Measurements from ENCODE around the gene WWOX. TPM values are rescaled to one million over a fixed set of nuclear protein-coding genes. Genes with fewer than 3 reads are reported as not detected.

The WWOX gene
- total and polyA plus RNA-seq, 2 donors (not counting 1 experiment from before 2014, with no cell fraction given): 10.5 to 42.3 TPM

DNA sequence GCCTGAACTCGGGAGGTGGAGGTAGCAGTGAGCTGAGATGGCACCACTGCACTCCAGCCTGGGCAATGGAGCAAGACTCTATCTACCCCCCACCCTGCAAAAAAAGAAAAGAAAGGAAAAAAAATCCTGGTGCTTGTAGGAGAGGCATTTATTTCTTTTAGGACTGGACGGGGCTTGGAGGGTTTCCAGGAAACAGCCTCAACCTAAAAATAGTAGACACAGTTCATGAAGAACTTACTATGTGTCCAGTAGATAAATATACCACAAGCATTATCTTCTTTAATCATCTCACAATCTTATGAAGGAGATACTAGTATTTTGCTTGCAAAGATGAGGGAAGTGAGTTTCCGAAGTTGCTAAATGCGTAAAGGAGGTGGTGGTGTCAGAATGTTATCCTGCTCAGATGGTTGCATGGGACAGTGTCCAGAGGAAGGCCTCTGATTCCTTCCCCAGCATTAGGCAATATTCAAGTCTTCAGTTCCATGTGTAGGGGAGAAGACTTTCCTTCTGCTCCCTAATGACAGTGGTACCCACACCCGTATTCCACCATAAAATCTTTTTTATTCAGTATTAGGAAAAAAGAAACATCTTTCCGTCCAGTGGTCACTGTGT is 263.2 kb downstream of the WWOX start:
- Histone ChIP-seq H3K36me3 (replicated peaks in 1 of 2; ENCODE audit: control extremely low read depth in 1 of 2, control insufficient read depth in 1 of 2, extremely low read depth in 1 of 2, insufficient read depth in 2 of 2, low read length in 1 of 2) (no peaks in the 10 kb centered on the region), H3K4me2 (replicated peaks; ENCODE audit: low read depth, low read length, poor library complexity, severe bottlenecking) (no peak overlapping the region), H2AFZ (ENCODE audit: insufficient read depth, low read depth, low read length, poor library complexity, severe bottlenecking) (no peak overlapping the region), H3K4me3 (ENCODE audit: control extremely low read depth in 1 of 5, extremely low read depth in 1 of 5, insufficient read depth in 1 of 5, low read depth in 2 of 5, low read length in 4 of 5) (no peak overlapping the region), H3K9ac (ENCODE audit: low read length) (no peak overlapping the region), H3K27me3 (replicated peaks in 1 of 4; ENCODE audit: control extremely low read depth in 1 of 4, control insufficient read depth in 3 of 4, insufficient read depth in 4 of 4, low read length in 3 of 4) (no peaks in the 10 kb centered on the region), H4K20me1 (ENCODE audit: control insufficient read depth, insufficient read depth, low read length, poor library complexity, severe bottlenecking) (no peaks in the 10 kb centered on the region), H3K79me2 (ENCODE audit: control insufficient read depth, insufficient read depth, low read length) (no peaks in the 10 kb centered on the region), H3K9me3 (ENCODE audit: control extremely low read depth in 1 of 3, control insufficient read depth in 2 of 3, insufficient read depth in 1 of 3, low read length in 2 of 3) (no peaks in the 10 kb centered on the region), H3K4me1 (ENCODE audit: control insufficient read depth in 2 of 2, insufficient read depth in 2 of 2, low read length in 2 of 2) (no peaks in the 10 kb centered on the region), H3K27ac (ENCODE audit: low read length in 2 of 2) (no peak overlapping the region)
- Mint-ChIP-seq H3K4me3 (no peak overlapping the region), H3K4me1 (no peaks in the 10 kb centered on the region), H3K27me3 (no peaks in the 10 kb centered on the region), H3K27ac (no peak overlapping the region), H3K9me3 (ENCODE audit: insufficient read depth) (no peaks in the 10 kb centered on the region)
- CTCF ChIA-PET: no interaction called here
- DNase-seq (no peak), ATAC-seq (ENCODE audit: low read depth) (no peak)
- POLR2A ChIA-PET: no interaction called here
- intact Hi-C loops (cut with micrococcal nuclease): no loop called here
- TF ChIP-seq, protein P1, sequence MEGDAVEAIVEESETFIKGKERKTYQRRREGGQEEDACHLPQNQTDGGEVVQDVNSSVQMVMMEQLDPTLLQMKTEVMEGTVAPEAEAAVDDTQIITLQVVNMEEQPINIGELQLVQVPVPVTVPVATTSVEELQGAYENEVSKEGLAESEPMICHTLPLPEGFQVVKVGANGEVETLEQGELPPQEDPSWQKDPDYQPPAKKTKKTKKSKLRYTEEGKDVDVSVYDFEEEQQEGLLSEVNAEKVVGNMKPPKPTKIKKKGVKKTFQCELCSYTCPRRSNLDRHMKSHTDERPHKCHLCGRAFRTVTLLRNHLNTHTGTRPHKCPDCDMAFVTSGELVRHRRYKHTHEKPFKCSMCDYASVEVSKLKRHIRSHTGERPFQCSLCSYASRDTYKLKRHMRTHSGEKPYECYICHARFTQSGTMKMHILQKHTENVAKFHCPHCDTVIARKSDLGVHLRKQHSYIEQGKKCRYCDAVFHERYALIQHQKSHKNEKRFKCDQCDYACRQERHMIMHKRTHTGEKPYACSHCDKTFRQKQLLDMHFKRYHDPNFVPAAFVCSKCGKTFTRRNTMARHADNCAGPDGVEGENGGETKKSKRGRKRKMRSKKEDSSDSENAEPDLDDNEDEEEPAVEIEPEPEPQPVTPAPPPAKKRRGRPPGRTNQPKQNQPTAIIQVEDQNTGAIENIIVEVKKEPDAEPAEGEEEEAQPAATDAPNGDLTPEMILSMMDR (IDR thresholded peaks at IDR 0.05): no peak
- TF ChIP-seq EZH2 (IDR thresholded peaks at IDR 0.05; ENCODE audit: borderline replicate concordance, insufficient read depth, low read depth, low read length, poor library complexity, severe bottlenecking): no peak
- WGBS (ENCODE audit: insufficient coverage): no CpG with 5 or more reads among the region's 6 CpGs

DNA sequence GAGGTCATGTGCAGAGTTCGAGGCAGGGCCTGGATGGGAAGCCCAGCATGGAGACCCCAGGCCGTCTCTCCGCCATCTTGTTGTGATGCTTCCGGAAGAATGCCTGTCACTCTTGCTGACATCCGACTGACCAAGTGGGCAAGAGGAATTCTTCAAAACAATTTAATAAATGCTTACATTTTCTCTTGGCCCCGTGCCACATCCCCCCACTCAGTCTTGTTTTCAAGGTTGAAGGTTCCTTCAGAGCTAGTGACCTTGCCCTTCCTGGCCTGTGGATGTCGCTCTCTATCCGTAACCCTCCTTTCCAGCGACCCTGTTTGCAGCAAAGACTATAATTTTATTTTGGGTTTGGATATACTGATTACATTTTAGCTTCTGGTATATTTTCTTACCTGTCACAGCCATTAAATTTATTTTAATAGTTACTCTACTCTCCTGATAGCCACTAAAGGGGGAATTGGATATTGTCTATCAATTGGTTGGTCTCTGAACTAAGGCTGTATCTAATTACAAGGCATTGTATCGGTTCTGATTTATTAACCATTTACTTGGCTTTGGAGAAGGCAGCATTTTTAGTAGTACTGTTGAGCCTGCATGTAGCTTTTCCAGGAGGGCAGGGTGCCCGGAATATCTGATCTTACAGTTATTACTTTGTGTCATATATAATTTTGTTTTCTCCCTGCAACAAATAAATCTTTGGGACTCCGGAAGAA is 264.5 kb downstream of the WWOX start:
- H3K4me3 ChIP-seq (ENCODE audit: control extremely low read depth in 1 of 5, extremely low read depth in 1 of 5, insufficient read depth in 1 of 5, low read depth in 2 of 5, low read length in 4 of 5): no peak overlapping the region
- CTCF ChIA-PET: no interaction called here
- H2AFZ ChIP-seq (ENCODE audit: insufficient read depth, low read depth, low read length, poor library complexity, severe bottlenecking): no peak overlapping the region
- H3K4me1 Mint-ChIP-seq: no peaks in the 10 kb centered on the region
- DNase-seq: no peak
- H3K4me1 ChIP-seq (ENCODE audit: control insufficient read depth in 2 of 2, insufficient read depth in 2 of 2, low read length in 2 of 2): no peaks in the 10 kb centered on the region
- no peaks in the 10 kb centered on the region for H4K20me1 ChIP-seq (ENCODE audit: control insufficient read depth, insufficient read depth, low read length, poor library complexity, severe bottlenecking)
- H3K9me3 Mint-ChIP-seq (ENCODE audit: insufficient read depth): no peaks in the 10 kb centered on the region
- no peaks in the 10 kb centered on the region for H3K9me3 ChIP-seq (ENCODE audit: control extremely low read depth in 1 of 3, control insufficient read depth in 2 of 3, insufficient read depth in 1 of 3, low read length in 2 of 3)
- POLR2A ChIA-PET: no interaction called here
- no peaks in the 10 kb centered on the region for H3K79me2 ChIP-seq (ENCODE audit: control insufficient read depth, insufficient read depth, low read length)
- H3K4me3 Mint-ChIP-seq: no peak overlapping the region
- H3K4me2 ChIP-seq (replicated peaks; ENCODE audit: low read depth, low read length, poor library complexity, severe bottlenecking): no peak overlapping the region
- TF ChIP-seq, protein P1 (IDR thresholded peaks at IDR 0.05): no peak
- TF ChIP-seq EZH2 (IDR thresholded peaks at IDR 0.05; ENCODE audit: borderline replicate concordance, insufficient read depth, low read depth, low read length, poor library complexity, severe bottlenecking): no peak
- intact Hi-C loops (cut with micrococcal nuclease): no loop called here
- no peak overlapping the region for H3K9ac ChIP-seq (ENCODE audit: low read length)
- H3K27ac Mint-ChIP-seq: no peak overlapping the region
- WGBS (ENCODE audit: insufficient coverage): 86% methylated on average over 6 of the region's 12 CpGs
- no peaks in the 10 kb centered on the region for H3K36me3 ChIP-seq (replicated peaks in 1 of 2; ENCODE audit: control extremely low read depth in 1 of 2, control insufficient read depth in 1 of 2, extremely low read depth in 1 of 2, insufficient read depth in 2 of 2, low read length in 1 of 2)
- no peak overlapping the region for H3K27ac ChIP-seq (ENCODE audit: low read length in 2 of 2)
- H3K27me3 Mint-ChIP-seq: no peaks in the 10 kb centered on the region
- no peak for ATAC-seq (ENCODE audit: low read depth)
- H3K27me3 ChIP-seq (replicated peaks in 1 of 4; ENCODE audit: control extremely low read depth in 1 of 4, control insufficient read depth in 3 of 4, insufficient read depth in 4 of 4, low read length in 3 of 4): no peaks in the 10 kb centered on the region
